Measurements from ENCODE around the gene PI4KA.

The PI4KA gene

DNA sequence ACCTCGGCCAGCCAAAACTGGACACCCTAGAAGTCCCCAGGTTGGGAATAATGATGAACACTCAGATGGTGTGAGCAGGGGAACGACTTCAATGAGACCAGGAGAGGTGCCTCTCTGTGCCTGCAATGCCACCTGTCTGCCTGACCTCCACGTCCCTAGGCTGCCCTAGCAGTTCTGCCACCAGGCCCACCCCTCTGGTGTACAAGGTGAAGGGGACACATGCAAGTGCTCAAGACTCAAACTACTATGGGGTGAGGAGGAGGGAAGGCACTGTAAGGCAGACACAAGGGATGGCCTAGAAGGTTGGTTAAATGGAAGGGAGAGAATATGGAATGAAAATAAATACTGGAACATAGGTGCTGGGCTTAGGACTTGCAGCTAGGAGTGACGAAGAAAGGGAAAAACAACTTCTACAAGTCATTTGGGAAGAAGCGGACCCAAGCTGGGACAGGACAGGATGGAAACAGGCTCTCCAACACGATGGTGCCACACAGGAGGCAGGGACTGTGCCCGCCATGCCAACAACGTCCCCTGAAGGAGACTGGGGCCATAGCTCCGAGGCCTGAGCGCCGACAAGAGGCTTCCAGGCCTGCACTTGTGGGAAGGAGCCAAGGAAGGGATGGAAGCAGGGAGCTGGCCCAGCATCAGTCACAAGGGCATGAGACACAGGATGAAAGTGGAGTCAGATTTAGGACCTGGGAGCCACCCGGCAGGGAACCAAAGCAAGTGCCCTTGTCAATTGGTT is 66.2 kb downstream of the PI4KA start:
- no peak for DNase-seq

- DNase-seq, result no peak
Measured at GRCh38 chr22:20788627-20789344, 69.8 kb downstream of the PI4KA start.

DNA sequence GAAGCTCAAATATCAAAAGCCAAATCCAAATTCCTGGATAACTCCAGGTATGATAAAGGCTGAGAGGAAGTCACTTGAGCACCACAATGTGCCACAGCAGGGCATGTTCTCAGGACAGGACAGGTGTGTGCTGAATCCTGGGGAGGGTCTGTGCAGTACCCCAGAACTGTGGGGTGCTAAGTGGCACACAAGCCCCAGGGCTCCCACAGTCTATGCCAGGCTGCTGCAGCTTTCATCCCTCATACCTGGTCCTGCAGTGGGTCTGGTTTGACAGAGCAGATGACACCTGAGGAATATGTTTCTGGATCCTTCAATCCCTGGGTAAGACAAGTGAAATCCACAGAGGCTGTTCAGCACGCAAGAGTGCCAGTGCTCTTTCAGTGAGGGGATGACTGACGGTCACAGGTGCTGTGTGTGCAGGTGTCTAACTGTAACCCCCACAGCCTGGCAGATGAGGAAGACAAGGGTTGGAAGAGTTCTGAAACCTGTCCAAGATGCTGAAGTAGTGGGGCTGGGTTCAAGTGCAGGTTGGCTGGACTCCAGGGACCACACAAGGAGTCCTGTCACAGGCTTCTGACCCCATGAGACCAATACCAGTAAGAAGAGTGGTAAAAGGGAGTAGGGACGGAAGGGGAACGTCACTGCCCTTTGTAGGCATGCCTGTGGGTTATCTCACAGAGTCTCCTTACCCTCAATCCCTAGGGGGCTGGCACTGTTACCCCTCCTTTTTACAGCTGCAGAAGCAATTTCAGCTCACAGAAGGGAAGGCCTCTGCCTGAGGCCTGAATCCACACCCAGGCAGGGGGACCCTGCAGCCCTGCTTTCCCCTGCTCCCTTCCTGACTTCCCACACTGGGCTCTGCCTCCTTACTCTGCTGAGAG is 70.6 kb downstream of the PI4KA start:
- no peak for DNase-seq

DNA sequence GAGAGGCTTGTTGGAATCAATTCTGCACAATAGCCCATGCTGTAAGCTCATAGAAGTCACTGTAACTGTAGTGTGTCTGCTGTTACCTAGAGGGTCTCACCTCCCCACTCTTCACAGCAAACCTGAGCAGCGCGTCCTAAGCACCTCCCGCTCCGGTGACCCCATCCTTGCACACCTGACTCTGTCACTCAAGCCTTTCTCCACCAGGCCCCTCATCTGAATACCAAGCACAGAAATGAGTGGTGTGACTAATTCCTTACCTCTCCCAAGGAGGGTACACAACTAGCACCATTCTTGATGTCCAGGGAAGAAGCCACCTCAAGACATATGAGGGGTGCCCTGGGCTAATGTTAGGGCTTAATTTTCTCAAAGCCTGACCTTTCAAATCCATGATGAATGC is 71.4 kb downstream of the PI4KA start:
- no peak for DNase-seq

GRCh38 chr22:20786536-20786979 is 72.1 kb downstream of the PI4KA start:
- no peak for DNase-seq

- DNase-seq, result no peak
Measured at GRCh38 chr22:20786048-20786447, 72.6 kb downstream of the PI4KA start.

GRCh38 chr22:20785415-20785814 is 73.2 kb downstream of the PI4KA start:
- DNase-seq, result no peak

GRCh38 chr22:20783844-20784723 is 74.5 kb downstream of the PI4KA start:
- peak; percentile 69 for DNase-seq

DNA sequence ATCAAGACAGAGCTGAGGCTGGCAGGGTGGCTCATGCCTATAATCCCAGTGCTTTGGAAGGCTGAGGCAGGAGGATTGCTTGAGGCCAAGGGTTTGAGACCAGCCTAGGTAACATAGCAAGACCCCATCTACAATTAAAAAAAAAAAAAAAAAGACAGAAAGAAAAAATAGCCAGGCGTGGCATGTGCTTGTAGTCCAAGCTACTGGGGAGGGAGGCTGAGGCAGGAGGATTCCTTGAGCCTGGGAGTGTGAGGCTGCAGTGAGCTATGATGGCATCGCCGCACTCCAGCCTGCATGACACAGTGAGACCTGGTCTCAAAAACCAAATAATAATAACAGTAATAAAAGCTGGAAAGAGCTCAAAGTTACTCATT is 75.3 kb downstream of the PI4KA start:
- no peak for DNase-seq

- no peak for DNase-seq
Measured at GRCh38 chr22:20782596-20783299, 75.9 kb downstream of the PI4KA start.

- no peak for DNase-seq
Measured at GRCh38 chr22:20782083-20782482, 76.5 kb downstream of the PI4KA start.

DNA sequence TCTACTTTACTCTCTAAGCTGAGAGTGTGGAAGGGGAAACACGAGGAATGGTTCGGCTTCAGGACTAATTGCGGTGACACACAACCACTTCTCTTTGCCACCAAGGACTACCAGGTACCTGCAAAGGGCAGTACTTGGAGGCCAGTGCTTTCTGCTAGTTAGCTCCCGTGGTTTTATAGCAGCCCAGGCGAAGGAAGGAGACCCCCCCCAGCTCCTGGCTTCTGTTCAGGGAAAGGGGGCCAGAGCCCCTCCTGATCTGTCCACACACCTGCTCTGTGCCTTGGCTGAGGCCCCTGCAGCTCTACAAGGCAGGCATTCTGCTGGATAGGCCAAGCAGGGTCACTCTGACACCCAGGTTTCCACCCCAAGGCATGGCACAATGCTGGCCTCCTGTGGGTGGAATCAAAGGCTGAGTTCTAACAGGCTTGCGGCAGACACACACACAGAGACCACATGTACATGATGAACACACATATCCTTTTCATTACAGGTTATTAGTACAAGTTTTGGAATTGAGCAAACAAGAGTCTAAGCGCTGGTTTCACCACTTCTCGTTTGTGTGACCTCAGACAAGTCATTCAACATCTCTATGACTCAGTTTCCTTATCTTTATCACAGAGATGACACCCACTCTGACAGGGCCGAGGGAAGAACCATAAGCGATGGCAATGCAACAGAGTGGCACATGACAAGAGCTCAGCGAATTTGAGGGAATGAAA is 77.2 kb downstream of the PI4KA start:
- no peak for DNase-seq

GRCh38 chr22:20779818-20780158 is 78.8 kb downstream of the PI4KA start:
- no peak for DNase-seq

- DNase-seq, result no peak
Measured at GRCh38 chr22:20779014-20779817, 79.4 kb downstream of the PI4KA start.

GRCh38 chr22:20777420-20778177 is 81.0 kb downstream of the PI4KA start:
- peak; percentile 63 for DNase-seq

DNA sequence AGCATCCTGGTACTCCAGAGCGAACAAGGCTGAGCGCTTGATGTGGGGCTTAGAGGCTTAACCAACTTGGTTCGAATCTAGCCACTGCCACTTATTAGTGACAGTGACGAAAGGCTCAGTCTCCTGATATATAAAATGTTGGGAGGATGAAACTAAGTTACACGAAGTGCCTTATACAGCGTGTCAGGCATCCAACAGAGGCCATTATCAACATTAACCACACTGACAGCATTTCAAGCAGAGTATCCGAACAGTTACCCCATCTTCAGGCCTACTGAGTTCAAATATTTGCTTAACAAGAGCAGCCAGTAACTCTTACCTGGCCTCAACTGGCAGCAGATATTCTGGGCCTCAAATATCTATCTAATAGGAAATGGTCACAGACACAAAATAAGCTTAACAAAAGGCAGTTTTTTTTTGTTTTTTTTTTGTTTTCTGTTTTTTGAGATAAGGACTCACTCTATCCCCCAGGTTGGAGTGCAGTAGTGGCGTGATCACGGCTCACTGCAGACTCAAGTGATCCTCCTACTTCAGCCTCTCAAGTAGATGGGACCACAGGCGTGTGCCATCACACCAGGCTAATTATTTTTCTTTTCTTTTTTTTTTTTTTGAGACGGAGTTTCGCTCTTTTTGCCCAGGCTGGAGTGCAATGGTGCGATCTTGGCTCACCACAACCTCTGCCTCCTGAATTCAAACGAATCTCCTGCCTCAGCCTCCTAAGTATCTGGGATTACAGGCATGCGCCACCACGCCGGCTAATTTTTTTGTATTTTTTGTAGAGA is 81.8 kb downstream of the PI4KA start:
- no peak for DNase-seq

GRCh38 chr22:20775342-20775895 is 83.2 kb downstream of the PI4KA start:
- no peak for DNase-seq

DNA sequence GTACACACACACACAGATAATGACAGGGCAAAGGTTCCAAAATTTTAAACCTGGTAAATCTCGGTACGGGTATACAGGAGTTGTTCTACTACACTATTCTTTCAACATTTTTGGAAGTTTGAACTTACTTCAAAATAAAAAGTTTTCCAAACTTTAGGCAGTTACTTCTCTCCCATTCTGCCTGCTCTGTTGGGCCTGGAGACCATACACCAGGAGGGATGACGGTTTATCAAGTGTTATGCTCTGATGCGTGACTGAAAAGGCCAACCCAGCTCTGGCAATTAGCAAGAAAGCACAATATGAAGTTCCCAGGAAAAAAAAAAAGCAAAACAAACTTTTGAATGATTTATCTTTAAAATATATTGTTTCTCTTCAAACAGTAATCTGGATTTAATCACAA is 83.7 kb downstream of the PI4KA start:
- DNase-seq, result no peak
